OCI-LY7 (cell line): Measurements from ENCODE around the gene CGB8.

ENCODE experiments used
- CTCF ChIP-seq: fragments of 200-600 bp; sonication (generic); conservative IDR thresholded peaks from 2 replicates; pipeline ENCODE4 v1.5.1; 2014; ENCODE audit warnings: mild to moderate bottlenecking, antibody characterized with exemption, low read length, moderate library complexity, mixed read lengths
- EZH2phosphoT487 ChIP-seq: fragments of 200-600 bp; sonication (generic); IDR thresholded peaks from 2 replicates; pipeline ENCODE4 v1.6.1; 2018; ENCODE audit warnings: low read depth, borderline replicate concordance, mild to moderate bottlenecking, mixed run types, antibody characterized with exemption, low read length, moderate library complexity, mixed read lengths

GRCh38 chr19:49014870-49015255 is 34.0 kb downstream of the CGB8 start:
- TF ChIP-seq CTCF, result no peak
- no peak for TF ChIP-seq EZH2phosphoT487
